Measurements from ENCODE around the gene WDR33.

WDR33 gene

DNA sequence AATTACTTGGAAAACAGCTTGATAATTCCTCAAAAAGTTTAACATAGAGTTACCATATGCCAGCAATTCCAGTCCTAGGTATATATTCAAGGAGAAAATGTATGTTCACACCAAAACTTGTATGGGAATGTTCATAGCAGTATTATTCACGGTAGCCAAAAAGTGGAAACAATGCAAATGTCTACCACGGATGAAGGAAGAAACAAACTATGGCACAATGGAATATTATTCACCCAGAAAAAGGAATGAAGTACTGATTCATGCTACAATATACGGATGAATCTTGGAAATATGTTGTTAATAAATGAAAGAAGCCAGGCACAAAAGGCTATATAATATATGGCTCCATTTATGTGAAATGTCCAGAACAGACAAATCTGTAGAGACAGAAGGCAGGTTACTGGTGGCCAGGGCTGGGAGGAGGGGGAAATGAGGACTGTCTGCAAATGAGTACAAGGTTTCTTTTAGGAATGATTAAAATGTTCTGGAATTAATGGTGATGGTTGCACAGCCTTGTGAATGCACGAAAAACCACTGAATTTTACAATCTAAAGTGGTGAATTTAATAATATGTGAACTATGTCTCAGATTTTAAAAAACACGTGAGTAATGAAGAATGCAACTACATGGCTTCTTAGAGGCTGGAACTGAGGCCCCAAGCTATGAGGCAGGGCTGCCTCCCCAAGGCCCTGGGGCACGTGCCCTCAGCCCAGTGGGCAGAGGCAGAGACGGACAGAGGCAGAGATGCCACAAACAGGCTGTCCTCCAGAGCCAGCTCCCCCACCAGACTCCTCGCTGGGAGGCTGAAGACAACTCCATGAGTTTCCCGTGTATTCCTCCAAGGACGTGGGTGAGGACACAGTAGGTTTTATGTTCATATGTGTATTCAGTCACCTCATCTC lies 140.7 kb downstream of the WDR33 start:
- no peak for DNase-seq

DNA sequence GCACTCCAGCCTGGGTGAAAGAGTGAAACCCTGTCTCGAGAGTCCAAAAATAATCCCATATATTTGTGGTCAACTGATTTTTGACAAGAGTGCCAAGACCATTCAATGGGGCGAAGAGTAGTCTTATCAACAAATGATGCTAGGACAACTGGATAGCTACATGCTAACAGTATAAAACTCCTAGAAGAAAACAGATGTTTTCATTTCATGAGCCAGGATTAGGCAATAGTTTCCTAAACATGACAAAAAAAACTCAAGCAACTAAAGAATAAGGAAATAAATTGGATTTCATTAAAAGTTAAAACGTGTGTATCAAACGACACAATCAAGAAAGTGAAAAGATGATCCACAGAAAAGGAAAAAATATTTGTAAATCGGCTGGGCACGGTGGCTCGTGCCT lies 141.9 kb downstream of the WDR33 start:
- DNase-seq, result no peak

DNA sequence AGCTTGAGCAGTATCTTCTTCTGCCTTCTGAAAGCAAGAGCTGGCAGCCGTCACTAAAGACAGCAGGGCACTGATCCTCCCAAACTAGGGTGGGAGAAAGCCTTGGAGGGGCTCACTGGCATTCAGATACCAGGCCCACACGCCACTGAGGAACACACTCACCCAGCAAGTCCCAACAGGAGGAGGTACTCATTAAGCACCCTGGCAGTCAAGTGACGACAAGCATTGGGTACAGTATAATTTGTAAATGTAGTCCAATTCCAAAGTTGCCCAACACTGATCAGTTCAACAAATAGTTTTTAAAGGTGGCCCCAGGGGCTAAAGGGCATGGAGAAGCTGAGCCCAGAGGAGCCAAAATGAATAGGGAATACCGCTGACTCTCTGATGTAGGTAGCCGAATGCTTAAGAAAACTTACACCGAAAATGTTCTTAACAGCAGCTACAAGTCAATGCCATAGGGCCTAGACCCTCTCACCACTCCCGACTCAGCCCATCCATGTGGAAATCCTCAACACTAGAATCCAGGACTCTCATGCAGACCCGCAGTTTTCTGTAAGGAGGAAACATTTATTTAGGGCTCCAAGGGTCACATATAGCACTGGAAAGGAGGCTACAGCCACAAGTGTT lies 145.6 kb downstream of the WDR33 start:
- no peak for DNase-seq

DNA sequence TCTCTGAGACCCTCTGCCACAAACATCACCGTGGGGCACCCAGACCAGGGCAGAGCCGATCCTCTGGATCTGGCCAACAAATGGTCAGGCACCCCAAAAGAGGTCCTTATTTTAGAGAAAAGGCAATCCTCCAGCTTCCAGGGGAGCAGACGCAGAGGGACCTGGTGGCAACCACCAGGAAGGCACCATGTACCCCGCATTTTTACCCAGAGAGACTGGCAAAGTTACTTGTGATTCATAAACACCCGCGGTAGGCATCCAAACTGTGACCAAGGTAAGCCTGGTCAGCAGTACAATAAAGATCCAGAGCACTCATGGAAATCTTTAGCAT lies 146.1 kb downstream of the WDR33 start:
- no peak for DNase-seq

DNA sequence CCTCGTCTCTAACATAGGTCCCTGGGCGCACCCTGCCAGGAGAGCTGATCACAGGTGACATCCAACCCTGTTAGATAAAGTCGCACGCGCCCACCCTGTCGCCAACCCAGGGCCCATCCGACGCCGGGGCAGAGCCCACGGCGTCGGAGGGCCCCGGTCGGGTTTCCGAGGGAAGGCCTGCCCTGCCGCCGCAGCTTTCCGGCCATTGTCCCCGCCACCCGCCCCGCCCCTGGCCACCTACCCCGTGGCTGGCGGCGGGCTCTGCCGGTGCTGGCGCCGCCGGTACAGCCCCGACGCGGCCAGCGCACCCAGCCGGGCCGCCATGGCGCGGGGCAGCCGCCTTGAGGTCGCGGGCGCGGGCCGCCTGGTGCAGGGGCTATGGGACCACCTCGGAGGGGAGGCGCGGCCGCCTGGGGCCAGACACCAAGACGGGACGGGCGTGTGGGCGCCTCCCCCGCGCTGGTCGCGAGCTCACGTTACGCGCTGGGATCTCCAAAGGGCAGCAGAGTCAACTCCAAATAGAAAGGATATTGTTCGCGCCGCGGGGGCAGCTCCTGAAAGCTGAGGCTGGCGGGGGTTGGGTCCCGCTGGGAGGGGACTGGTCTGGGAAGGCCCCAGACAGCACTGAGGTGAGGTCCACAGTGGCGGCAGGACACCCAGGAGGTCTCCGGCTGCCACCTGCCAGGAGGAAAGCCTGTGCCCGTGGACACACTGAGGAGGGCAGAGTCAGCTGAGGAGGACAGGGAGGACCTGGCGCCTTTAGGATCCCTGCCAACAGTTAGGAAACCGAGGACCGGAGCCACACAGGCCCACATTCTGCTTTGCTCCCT lies 146.7 kb downstream of the WDR33 start:
- no peak for DNase-seq

DNA sequence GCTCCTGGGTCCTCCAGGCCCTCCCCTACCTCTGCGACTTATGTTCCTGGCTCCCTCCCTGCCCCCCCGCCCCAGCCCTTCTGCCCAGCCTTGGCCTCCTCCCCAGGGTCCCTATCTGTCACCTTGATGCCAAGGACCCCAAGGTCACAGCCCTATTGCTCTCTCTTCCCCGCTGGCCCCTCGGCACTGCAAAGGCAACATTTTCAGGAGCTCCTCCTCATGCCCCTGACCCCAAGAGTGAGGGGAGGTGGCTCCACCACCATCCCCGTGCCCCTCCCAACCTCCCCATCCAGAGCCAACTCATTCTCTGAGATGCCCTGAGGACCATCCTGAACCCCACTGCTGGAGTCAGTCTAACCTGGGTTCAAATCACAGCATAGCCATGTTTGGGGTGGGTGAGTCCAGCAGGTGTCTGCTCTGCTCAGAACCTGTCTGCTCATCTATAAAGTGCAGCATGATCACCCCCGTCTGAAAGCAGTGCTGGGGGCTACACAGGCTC lies 147.4 kb downstream of the WDR33 start:
- DNase-seq, result no peak

DNA sequence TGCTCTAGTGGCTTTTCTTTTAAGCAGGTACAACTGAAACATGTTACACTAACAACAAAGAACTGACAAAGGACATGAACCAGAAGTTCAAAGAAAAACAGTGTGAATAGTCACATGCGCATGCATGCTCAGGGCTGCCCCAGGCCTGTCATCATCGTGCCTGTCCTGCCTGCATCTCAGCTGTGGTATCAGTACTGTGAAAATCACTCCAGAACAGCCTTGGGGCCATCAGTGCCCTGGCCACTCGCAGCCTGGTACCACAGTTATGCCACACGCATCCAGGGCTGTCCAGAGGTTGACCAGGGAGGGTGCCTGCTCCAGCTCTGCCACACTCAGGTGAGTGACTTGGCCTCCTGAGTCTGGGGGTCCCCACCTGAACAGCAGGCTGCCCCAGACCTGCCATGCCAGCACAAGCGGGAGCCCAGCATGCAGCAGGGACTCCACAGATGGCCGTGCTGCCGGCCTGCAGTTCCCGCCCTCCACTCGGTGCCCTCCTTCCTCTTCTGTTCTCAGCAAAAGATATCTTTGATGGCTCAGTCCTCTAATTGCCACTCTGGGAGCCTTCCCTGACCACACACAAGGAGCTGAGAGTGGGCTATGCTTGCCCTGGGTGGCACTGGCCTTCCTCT lies 147.9 kb downstream of the WDR33 start:
- DNase-seq, result no peak

DNA sequence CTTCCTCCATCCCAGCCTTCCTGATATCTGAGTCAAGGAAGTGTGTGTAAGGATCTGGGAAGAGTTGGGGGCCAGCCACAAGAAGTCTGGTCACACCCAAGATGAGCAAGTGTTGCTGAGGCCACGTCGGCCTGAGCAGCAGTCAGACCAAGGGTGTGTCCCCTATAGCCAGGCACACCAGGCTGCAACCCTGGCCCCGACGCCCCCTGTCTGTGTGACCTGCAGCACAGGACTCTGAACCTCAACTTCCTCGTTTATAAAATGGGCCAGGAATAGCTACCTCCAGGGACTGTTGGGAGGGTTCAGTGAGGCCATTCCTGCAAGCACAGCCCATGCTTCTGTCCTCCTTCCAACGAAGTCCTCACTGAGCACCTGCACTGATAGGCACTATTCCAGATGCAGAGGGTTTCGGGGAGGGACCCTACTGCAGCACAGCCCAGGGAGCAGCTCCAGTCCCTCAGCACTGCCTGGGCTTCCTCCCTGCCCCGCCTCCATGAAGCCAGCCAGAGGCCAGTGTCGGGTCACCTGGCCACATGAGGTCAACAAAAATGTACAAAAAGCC lies 148.9 kb downstream of the WDR33 start:
- DNase-seq, result no peak

DNA sequence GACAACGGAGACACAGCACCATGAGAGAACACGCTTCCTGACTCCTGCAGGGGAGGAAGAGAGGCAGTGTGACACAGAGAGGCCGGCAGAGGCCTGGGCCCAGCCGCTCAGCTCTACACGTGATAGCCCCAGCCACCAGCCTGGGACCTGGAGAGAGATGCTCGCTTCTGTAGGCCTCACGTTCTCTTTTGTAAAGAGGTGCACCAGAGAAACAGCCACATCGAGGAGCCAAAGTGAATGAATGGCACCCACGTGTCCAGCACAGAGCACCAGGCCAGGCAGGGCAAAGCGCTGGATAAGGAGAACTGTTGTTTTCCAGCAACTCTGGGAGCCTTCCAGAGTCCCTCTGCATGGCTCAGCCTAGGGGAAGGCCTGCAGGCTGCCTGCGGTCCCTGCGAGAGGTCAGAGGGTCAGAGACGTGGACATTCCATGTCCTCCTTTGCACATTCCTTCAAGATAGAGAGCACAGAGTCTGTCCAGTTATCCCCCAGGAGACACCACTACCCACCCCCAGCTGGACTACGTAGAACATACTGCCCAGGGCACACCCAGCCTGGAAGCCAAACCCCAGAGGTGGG lies 149.8 kb downstream of the WDR33 start:
- no peak for DNase-seq

DNA sequence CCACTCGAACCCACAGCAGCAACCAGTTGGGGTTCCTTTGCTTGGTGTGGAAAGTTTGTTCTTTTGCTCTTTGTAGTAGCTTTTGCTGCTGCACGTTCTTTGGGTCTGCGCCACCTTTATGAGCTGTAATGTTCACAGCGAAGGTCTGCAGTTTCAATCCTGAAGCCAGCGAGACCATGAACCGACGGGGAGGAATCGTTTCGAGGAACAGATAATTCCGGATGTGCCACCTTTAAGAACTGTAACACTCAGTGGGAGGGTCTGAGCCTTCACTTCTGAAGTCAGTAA lies 150.7 kb downstream of the WDR33 start:
- no peak for DNase-seq

DNA sequence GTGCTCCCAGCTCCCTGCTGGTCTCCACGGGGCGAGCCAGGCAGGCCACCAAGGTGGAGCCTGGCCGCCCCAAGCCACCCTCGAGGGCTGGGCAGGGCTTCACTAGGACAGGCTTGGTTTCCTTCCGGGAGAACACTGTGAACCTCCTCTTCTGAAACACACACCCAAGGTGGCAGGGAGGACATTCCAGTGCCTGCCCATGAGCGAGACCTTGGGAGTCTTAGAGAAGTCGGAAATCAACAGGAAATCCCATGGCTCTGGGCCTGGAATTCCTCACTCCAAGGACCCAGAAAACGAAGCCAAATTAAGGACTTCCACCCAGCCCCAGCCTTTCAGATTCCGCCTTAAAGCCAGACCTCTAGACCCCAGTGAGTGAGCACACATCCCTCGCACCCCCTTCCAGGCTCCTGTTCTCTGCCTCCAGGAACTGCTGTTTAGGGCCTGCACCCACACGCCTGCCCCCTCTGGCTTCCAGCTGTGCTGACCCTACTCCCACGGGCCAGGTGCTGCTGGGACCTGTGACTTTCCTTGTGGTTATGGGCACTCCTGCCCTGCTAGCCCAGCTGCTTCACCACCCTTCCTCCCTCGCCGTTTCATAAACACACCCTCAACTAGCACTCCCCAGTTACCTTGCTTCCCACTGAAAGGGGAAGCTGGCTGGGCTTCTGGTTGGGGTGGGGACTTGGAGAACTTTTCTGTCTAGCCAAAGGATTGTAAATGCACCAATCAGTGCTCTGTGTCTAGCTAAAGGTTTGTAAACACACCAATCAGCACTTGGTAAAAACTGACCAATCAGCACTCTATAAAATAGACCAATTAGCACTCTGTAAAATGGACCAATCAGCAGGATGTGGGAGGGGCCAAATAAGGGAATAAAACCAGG lies 151.3 kb downstream of the WDR33 start:
- peak; percentile 2 for DNase-seq

DNA sequence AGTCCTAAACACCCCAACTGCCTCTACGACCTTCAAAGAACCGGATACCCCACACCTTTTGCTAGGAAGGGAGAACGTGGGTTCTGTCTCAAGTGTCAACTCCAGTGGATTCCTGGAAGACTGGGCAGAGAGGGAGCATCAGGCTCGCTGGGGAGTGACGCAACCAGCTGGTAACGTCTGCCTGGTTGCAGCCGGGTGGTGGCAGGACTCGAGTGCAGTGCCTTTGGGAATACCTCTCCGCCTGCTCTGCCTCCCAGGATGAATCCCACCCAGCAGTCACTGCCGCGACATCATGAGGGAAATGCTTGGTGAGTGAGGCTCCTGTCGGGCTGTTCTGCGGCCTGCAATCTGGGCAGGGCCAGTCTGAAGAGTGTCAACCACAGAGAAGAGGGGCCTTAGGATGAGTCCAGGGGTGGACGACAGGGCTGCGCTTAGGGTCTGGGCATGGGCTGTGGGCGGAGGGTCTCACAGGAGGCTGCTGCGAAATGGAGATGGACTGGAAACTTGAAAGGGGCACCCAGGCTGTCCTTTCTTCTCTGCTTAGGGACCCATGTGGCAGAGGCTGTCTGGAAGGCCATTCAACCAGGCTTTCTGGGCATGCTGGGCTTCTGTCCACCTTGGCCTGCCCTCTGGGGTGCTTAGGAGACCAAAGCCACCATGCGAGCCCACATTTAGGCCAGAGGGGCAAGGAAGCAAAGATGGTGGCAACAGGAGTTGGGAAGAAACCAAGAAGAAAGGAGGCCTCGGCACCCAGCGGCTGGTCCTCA lies 152.1 kb downstream of the WDR33 start:
- peak; percentile 9 for DNase-seq

DNA sequence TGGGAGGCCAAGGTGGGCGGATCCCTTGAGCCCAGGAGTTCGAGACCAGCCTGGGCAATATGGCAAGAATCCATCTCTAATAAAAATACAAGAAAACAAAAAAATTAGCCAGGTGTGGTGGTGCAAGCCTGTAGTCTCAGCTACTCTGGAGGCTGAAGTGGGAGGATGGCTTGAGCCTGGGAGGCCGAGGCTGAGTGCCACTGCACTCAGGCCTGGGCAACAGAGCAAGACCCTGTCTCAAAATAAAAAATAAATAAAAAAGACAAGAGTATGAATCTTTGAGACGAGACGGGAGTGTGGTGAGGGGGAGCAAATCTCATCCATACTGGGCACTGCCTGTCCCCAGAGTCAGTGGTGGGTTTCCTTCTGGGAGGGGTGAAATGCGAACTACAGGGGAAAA lies 152.8 kb downstream of the WDR33 start:
- DNase-seq, result no peak

DNA sequence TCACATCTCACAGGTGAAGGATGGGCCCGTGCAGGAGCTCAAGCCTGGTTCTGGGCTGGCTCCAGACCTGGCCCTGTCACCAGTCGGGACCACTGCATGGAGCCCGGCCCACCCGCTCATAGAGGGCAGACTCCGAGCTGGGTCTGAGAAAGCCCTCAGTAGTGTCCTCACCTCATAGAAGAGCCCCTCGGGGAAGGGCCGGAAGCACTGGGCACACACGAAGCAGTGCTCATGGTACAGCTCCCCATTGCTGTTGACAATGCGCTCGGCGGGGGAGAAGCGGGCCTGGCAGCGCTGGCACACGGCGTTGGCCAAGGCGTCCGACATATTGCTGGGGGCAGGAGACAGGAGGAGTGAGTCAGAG lies 153.8 kb downstream of the WDR33 start:
- DNase-seq, result no peak

DNA sequence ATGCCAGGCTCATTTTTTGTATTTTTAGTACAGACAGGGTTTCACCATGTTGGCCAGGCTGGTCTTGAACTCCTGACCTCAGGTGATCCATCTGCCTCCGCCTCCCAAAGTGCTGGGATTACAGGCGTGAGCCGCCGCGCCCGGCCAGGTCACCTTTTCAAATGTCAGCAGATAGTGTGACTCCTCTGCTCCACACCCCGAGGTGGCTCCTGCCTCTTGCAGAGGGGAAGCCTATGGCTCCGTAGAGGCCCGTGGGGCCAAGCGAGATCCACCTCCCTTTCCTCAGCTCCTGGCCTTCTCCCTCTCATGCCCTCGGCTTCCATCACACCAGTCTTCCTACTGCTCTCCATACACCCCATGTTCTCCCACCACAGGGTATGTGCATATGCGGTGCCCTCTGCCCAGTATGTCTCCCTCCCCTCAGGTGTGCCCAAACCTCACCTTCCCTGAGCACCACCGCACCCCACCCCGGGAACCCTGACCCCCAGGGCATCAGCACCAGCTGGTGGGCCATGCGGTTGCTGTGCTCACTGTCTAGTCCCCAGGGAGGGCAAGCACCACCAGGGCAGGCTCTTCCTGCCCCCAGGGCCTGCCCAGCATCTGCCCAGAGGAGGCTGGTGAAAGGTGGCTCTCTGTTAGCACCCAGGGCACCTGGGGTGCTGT lies 154.3 kb downstream of the WDR33 start:
- no peak for DNase-seq

DNA sequence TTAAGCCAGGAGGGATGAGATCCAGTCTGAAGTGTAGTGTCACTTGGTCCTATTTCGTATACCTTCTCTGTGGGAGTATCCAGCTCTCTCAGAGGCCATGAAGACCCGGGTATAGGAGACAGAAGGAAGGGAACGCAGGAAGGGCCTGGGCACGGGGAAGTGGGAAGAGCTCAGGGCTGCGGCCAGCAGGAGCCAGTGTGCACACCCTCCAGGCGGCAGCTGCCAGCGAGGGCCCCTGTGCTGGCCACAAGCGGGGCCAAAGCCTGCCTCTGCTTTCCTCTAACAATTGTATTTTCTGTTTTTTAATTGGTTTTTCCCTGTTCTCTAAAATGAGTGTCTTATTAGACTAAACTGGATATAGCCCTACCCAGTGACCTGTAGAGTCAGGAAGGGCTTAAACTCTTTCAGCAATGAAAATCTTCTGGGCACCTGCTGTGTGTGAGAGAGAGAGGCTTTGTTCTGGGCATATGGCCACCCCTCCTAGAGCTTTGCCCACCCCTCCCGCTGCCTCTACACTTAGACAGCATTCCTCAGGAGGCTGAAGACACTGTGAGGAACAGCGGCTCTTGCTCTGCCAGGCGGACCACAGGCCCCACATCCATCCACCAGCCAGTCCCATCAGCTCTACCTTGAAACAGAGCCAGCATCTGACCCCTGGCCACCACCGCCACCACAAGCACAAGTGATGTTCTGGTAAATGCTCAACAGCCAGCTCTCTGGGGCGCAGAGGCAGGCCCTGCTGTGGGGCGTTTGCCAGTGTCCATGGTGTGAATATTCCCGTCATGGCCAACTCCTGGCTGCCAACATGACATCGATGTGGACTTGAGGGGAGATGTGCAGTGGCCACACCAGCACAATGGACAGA lies 155.5 kb downstream of the WDR33 start:
- no peak for DNase-seq

DNA sequence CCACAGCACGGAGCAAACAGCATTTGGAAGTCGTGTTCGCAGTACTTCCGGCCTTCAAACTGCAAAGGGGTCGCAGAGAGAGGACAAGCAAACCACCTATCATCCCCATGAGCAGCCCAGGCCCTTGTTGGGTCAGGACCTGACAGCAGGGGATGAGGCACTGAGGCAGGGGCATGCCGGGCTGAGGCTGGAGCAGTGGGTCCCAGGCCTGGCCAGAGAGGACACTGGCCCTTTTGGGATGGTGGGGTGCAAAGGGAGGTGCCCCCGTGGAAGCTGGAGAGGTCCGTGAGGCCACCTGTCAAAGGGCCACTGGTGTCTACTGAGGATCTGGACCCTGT lies 156.2 kb downstream of the WDR33 start:
- DNase-seq, result no peak

DNA sequence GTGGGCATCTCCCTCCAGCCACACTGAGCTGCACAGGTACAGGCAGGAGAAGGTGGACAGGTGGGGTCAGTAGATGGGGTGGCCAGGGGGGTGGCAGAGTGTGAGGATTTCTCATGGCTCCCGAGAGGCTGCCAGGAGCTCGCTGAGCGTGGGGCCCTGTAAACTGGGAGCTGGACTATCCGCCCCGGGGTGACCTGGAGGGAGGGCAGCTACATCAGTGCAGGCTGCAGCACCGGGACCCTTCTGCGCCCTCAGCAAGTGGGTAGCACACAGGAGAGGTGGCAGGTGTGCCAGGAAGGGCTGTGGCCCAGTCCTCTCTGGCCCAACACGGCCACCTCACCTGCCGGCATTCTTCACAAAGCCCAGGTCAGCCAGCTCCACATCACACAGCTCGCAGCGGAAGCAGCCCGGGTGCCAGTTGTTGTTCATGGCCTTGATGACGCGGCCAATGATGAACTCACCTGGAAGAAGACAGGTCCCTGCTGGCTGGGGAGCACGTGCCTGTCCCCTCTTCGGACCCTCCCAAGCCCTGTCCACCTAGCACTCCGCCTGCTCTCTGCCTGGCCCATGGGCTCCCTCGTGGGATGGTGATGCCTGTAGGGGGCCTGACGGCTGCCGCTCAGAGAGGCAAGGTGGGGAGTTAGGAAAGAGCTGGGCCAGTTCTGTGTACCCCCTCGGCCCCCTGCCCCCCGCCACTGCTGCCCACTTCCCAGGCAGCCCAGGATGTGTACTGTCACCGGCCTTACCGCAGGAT lies 156.7 kb downstream of the WDR33 start:
- DNase-seq, result no peak
